GDM1 (cell line): ENCODE measurements around the gene SEMA4D.

ENCODE experiments used
- DNase-seq: peaks from one replicate; lab custom pipeline; 2025; lab: John Stamatoyannopoulos, UW

SEMA4D gene

GRCh38 chr9:89497978-89498851 is at the start of gene SEMA4D:
SEMA4D (minus strand) TSS chr9:89498113; CDS start chr9:89405456, 92,657 bp downstream.
- peak; percentile 87 for DNase-seq

- no peak for DNase-seq
Observed at GRCh38 chr9:89547000-89547399, 49.1 kb upstream of the SEMA4D start.

GRCh38 chr9:89544279-89544661 is 46.4 kb upstream of the SEMA4D start:
- no peak for DNase-seq

GRCh38 chr9:89543621-89544278 is 45.8 kb upstream of the SEMA4D start:
- no peak for DNase-seq

GRCh38 chr9:89543111-89543510 is 45.2 kb upstream of the SEMA4D start:
- DNase-seq = no peak

GRCh38 chr9:89542401-89543021 is 44.6 kb upstream of the SEMA4D start:
- DNase-seq = no peak

GRCh38 chr9:89541798-89542197 is 43.9 kb upstream of the SEMA4D start:
- DNase-seq = no peak

- DNase-seq = no peak
Observed at GRCh38 chr9:89539374-89539773, 41.5 kb upstream of the SEMA4D start.

GRCh38 chr9:89538871-89539270 is 41.0 kb upstream of the SEMA4D start:
- DNase-seq = no peak

- no peak for DNase-seq
Observed at GRCh38 chr9:89537166-89537565, 39.3 kb upstream of the SEMA4D start.

- no peak for DNase-seq
Observed at GRCh38 chr9:89536600-89536999, 38.7 kb upstream of the SEMA4D start.

- peak; percentile 42 for DNase-seq
Observed at GRCh38 chr9:89536145-89536574, 38.2 kb upstream of the SEMA4D start.

GRCh38 chr9:89535461-89535860 is 37.5 kb upstream of the SEMA4D start:
- no peak for DNase-seq

- DNase-seq = no peak
Observed at GRCh38 chr9:89534515-89535287, 36.8 kb upstream of the SEMA4D start.

- no peak for DNase-seq
Observed at GRCh38 chr9:89533411-89534095, 35.6 kb upstream of the SEMA4D start.

GRCh38 chr9:89532944-89533343 is 35.0 kb upstream of the SEMA4D start:
- DNase-seq = no peak

GRCh38 chr9:89532478-89532877 is 34.6 kb upstream of the SEMA4D start:
- DNase-seq = no peak

GRCh38 chr9:89531766-89532165 is 33.9 kb upstream of the SEMA4D start:
- no peak for DNase-seq

GRCh38 chr9:89530726-89531125 is 32.8 kb upstream of the SEMA4D start:
- no peak for DNase-seq

- peak; percentile 79 for DNase-seq
Observed at GRCh38 chr9:89529243-89530035, 31.5 kb upstream of the SEMA4D start.

- no peak for DNase-seq
Observed at GRCh38 chr9:89528540-89528939, 30.6 kb upstream of the SEMA4D start.
